Forelimb muscle (tissue), 1 donor: ENCODE results near the gene KRTAP19-3. TPM values are rescaled to one million over a fixed set of nuclear protein-coding genes. Genes with fewer than 3 reads are reported as not detected.

Experiments
- polyA plus RNA-seq: library from polyadenylated mRNA; unstranded; fragments of 120-200 nt; gene quantifications from one replicate; pipeline ENCODE4 v1.2.1, GENCODE V29; 2013; ENCODE audit not compliant: insufficient read length

Gene KRTAP19-3
- polyA plus RNA-seq, 1 donor, result not detected

Other genes starting within 250 kb of the KRTAP19-3 start
- not detected for gene KRTAP24-1, start 209.1 kb downstream of the KRTAP19-3 start, polyA plus RNA-seq
- not detected for gene KRTAP25-1, start 202.5 kb downstream of the KRTAP19-3 start, polyA plus RNA-seq
- gene KRTAP26-1, start 171.7 kb downstream of the KRTAP19-3 start, polyA plus RNA-seq, result not detected
- gene KRTAP27-1, start 154.3 kb downstream of the KRTAP19-3 start, polyA plus RNA-seq, result not detected
- not detected for gene KRTAP23-1, start 143.4 kb downstream of the KRTAP19-3 start, polyA plus RNA-seq
- not detected for gene KRTAP13-2, start 119.7 kb downstream of the KRTAP19-3 start, polyA plus RNA-seq
- not detected for gene KRTAP13-1, start 96.0 kb downstream of the KRTAP19-3 start, polyA plus RNA-seq
- not detected for gene KRTAP13-3, start 66.1 kb downstream of the KRTAP19-3 start, polyA plus RNA-seq
- gene KRTAP13-4, start 61.8 kb downstream of the KRTAP19-3 start, polyA plus RNA-seq, result not detected
- not detected for gene KRTAP15-1, start 51.7 kb downstream of the KRTAP19-3 start, polyA plus RNA-seq
- gene KRTAP19-1, start 11.6 kb downstream of the KRTAP19-3 start, polyA plus RNA-seq, result not detected
- not detected for gene KRTAP19-2, start 4.6 kb downstream of the KRTAP19-3 start, polyA plus RNA-seq
- not detected for gene KRTAP19-4, start 5.2 kb upstream of the KRTAP19-3 start, polyA plus RNA-seq
- gene KRTAP19-5, start 10.1 kb upstream of the KRTAP19-3 start, polyA plus RNA-seq, result not detected
- gene KRTAP19-6, start 49.9 kb upstream of the KRTAP19-3 start, polyA plus RNA-seq, result not detected
- gene KRTAP19-7, start 69.3 kb upstream of the KRTAP19-3 start, polyA plus RNA-seq, result not detected
- not detected for gene KRTAP22-2, start 98.4 kb upstream of the KRTAP19-3 start, polyA plus RNA-seq
- not detected for gene KRTAP6-3, start 100.4 kb upstream of the KRTAP19-3 start, polyA plus RNA-seq
- not detected for gene KRTAP6-2, start 106.9 kb upstream of the KRTAP19-3 start, polyA plus RNA-seq
- gene KRTAP22-1, start 109.1 kb upstream of the KRTAP19-3 start, polyA plus RNA-seq, result not detected
- not detected for gene KRTAP6-1, start 121.9 kb upstream of the KRTAP19-3 start, polyA plus RNA-seq
- gene KRTAP20-1, start 124.4 kb upstream of the KRTAP19-3 start, polyA plus RNA-seq, result not detected
- gene KRTAP20-4, start 128.6 kb upstream of the KRTAP19-3 start, polyA plus RNA-seq, result not detected
- not detected for gene KRTAP20-2, start 143.2 kb upstream of the KRTAP19-3 start, polyA plus RNA-seq
- not detected for gene KRTAP20-3, start 150.9 kb upstream of the KRTAP19-3 start, polyA plus RNA-seq
- not detected for gene KRTAP21-3, start 226.8 kb upstream of the KRTAP19-3 start, polyA plus RNA-seq